H1 (cell line): Measurements from ENCODE around the gene CNBP. TPM values are rescaled to one million over a fixed set of nuclear protein-coding genes. Genes with fewer than 3 reads are reported as not detected.

Experiments used
- CTCF ChIA-PET: fragments of 300-600 bp; sonication (Branson Sonifier 250); formaldehyde crosslinking; loops from one replicate; lab custom pipeline; 2021; ENCODE audit not compliant: partially characterized antibody; lab: Charles Lee
- POLR2A ChIA-PET: fragments of 300-600 bp; sonication (Branson Sonifier 250); formaldehyde crosslinking; loops from one replicate; lab custom pipeline; 2021; ENCODE audit warnings: inconsistent platforms; ENCODE audit not compliant: partially characterized antibody; lab: Charles Lee
- DNase-seq, 2 experiments: peaks; one replicate each; pipeline versions ENCODE4 v3.0.0 to v3.0.0-alpha.2; 2010 to 2022; ENCODE audit warnings: low spot score in 2 of 2, low read depth in 1 of 2, mixed read lengths in 1 of 2
- FAIRE-seq: peaks from 2 replicates; lab custom pipeline; 2011; peaks lifted over from hg19 to GRCh38; lab: Jason Lieb, UNC
- H2AFZ ChIP-seq: 2 replicates; pipeline ENCODE4 v1.8.1; 2012; ENCODE audit warnings: low read length, inconsistent platforms
- H2AK5ac ChIP-seq: 2 replicates; pipeline ENCODE4 v1.6.1; 2013; ENCODE audit warnings: low read depth, low read length
- H2BK120ac ChIP-seq: replicated peaks from 2 replicates; pipeline ENCODE3; 2013; ENCODE audit warnings: low read depth, low read length, inconsistent platforms
- H2BK12ac ChIP-seq: 2 replicates; pipeline ENCODE4 v1.6.1; 2013; ENCODE audit warnings: low read depth, low read length
- H2BK15ac ChIP-seq: 2 replicates; pipeline ENCODE4 v1.6.1; 2013; ENCODE audit warnings: low read length
- H2BK20ac ChIP-seq: 2 replicates; pipeline ENCODE4 v1.6.1; 2013; ENCODE audit warnings: low read length
- H2BK5ac ChIP-seq: 2 replicates; pipeline ENCODE4 v1.6.1; 2013; ENCODE audit warnings: low read depth, low read length
- H3K14ac ChIP-seq: 2 replicates; pipeline ENCODE4 v1.6.1; 2013; ENCODE audit warnings: inconsistent platforms; ENCODE audit not compliant: insufficient read length
- H3K18ac ChIP-seq: 2 replicates; pipeline ENCODE4 v1.6.1; 2013; ENCODE audit warnings: low read length; ENCODE audit errors: extremely low read depth
- H3K23ac ChIP-seq: 2 replicates; pipeline ENCODE4 v1.6.1; 2013; ENCODE audit warnings: inconsistent platforms; ENCODE audit not compliant: insufficient read length
- H3K23me2 ChIP-seq: 2 replicates; pipeline ENCODE4 v1.6.1; 2013; ENCODE audit warnings: low read depth, low read length
- H3K27ac ChIP-seq: 2 replicates; pipeline ENCODE4 v1.6.1; 2011; ENCODE audit warnings: low read depth, low read length, inconsistent platforms
- H3K27me3 ChIP-seq, 4 experiments: replicated peaks in 1 of 4; 1 replicate in 1 of 4; 2 replicates in 3 of 4; pipeline versions ENCODE4 v1.6.1 to v1.8.1; 2011 to 2013; ENCODE audit warnings: low read length in 3 of 4, mild to moderate bottlenecking in 3 of 4, inconsistent platforms in 2 of 4, mixed read lengths in 2 of 4, moderate library complexity in 1 of 4; ENCODE audit not compliant: control insufficient read depth in 3 of 4, insufficient read depth in 3 of 4; ENCODE audit errors: extremely low read depth in 1 of 4
- H3K36me3 ChIP-seq, 4 experiments: 2 replicates each; pipeline versions ENCODE4 v1.6.1 to v1.8.1; 2011 to 2013; ENCODE audit warnings: mild to moderate bottlenecking in 4 of 4, low read length in 3 of 4, moderate library complexity in 2 of 4, control low read depth in 1 of 4, inconsistent platforms in 1 of 4; ENCODE audit not compliant: insufficient read depth in 4 of 4, control insufficient read depth in 2 of 4
- H3K4ac ChIP-seq: replicated peaks from 2 replicates; pipeline ENCODE3; 2013; ENCODE audit warnings: low read length, low read depth, mixed read lengths, inconsistent platforms; ENCODE audit not compliant: insufficient read length
- H3K4me1 ChIP-seq, 4 experiments: replicated peaks in 1 of 4; 1 replicate in 1 of 4; 2 replicates in 3 of 4; pipeline versions ENCODE4 v1.6.1 to v1.8.1; 2011 to 2013; ENCODE audit warnings: low read length in 3 of 4, inconsistent platforms in 2 of 4, mixed read lengths in 1 of 4; ENCODE audit not compliant: insufficient read depth in 4 of 4, control insufficient read depth in 3 of 4
- H3K4me2 ChIP-seq, 2 experiments: 2 replicates each; pipeline versions ENCODE4 v1.6.1 to v1.8.1; 2011 to 2013; ENCODE audit warnings: low read depth in 2 of 2, low read length in 2 of 2, control low read depth in 1 of 2, inconsistent platforms in 1 of 2, mild to moderate bottlenecking in 1 of 2; ENCODE audit not compliant: insufficient read depth in 1 of 2
- H3K4me3 ChIP-seq, 4 experiments: fragments of 200-600, 300-600 bp in 1 of 4; sonication (generic), shearing (Covaris generic), sonication (Bioruptor Twin) in 1 of 4; 2 replicates each; pipeline versions ENCODE4 v1.5.1 to v1.8.1; 2011 to 2016; ENCODE audit warnings: low read length in 4 of 4, low read depth in 3 of 4, control low read depth in 2 of 4, inconsistent platforms in 2 of 4, mild to moderate bottlenecking in 2 of 4, mixed read lengths in 1 of 4, moderate library complexity in 1 of 4; ENCODE audit not compliant: insufficient read depth in 2 of 4; ENCODE audit errors: extremely low read depth in 1 of 4
- H3K56ac ChIP-seq: replicated peaks from 2 replicates; pipeline ENCODE3; 2013; ENCODE audit warnings: low read depth, mild to moderate bottlenecking, mixed read lengths, low read length, inconsistent platforms; ENCODE audit not compliant: insufficient read length
- H3K79me1 ChIP-seq: 2 replicates; pipeline ENCODE4 v1.6.1; 2013; ENCODE audit warnings: low read depth, low read length, control low read depth
- H3K79me2 ChIP-seq, 2 experiments: 2 replicates each; pipeline versions ENCODE4 v1.6.1 to v1.8.1; 2012 to 2013; ENCODE audit warnings: low read length in 2 of 2, mild to moderate bottlenecking in 2 of 2, inconsistent platforms in 1 of 2; ENCODE audit not compliant: insufficient read depth in 2 of 2, control insufficient read depth in 1 of 2
- H3K9ac ChIP-seq, 4 experiments: replicated peaks in 1 of 4; 1 replicate in 1 of 4; 2 replicates in 3 of 4; pipeline versions ENCODE4 v1.6.1 to v1.8.1; 2011 to 2013; ENCODE audit warnings: low read depth in 3 of 4, low read length in 3 of 4, control low read depth in 2 of 4, mild to moderate bottlenecking in 2 of 4, moderate library complexity in 2 of 4, inconsistent platforms in 1 of 4; ENCODE audit errors: extremely low read depth in 1 of 4
- H3K9me3 ChIP-seq, 2 experiments: 2 replicates each; pipeline versions ENCODE4 v1.6.1 to v1.8.1; 2012 to 2013; ENCODE audit warnings: mild to moderate bottlenecking in 2 of 2, moderate library complexity in 2 of 2, control low read depth in 1 of 2, inconsistent platforms in 1 of 2, low read depth in 1 of 2, low read length in 1 of 2, mixed read lengths in 1 of 2; ENCODE audit not compliant: insufficient read depth in 2 of 2
- H4K20me1 ChIP-seq, 2 experiments: replicated peaks in 1 of 2; 2 replicates each; pipeline versions ENCODE3 to v1.8.1; 2011 to 2013; ENCODE audit warnings: inconsistent platforms in 2 of 2, low read length in 2 of 2, mild to moderate bottlenecking in 1 of 2; ENCODE audit not compliant: insufficient read depth in 2 of 2, control insufficient read depth in 1 of 2
- H4K5ac ChIP-seq: 2 replicates; pipeline ENCODE4 v1.6.1; 2013; ENCODE audit warnings: low read length, low read depth, mixed read lengths, inconsistent platforms; ENCODE audit not compliant: insufficient read length
- H4K8ac ChIP-seq: 2 replicates; pipeline ENCODE4 v1.8.0; 2013; ENCODE audit warnings: mild to moderate bottlenecking, moderate library complexity, low read length, inconsistent platforms; ENCODE audit not compliant: insufficient read depth; ENCODE audit errors: extremely low read depth
- H4K91ac ChIP-seq: replicated peaks from 2 replicates; pipeline ENCODE3; 2013; ENCODE audit warnings: low read length, mixed read lengths, inconsistent platforms; ENCODE audit not compliant: insufficient read length
- EP300 ChIP-seq, 2 experiments: IDR thresholded peaks; 1 replicate in 1 of 2; 2 replicates in 1 of 2; pipeline ENCODE4 v1.6.1; 2011 to 2012; ENCODE audit warnings: low read depth in 2 of 2, low read length in 2 of 2, mild to moderate bottlenecking in 2 of 2, borderline replicate concordance in 1 of 2, inconsistent platforms in 1 of 2, moderate library complexity in 1 of 2
- EZH2 ChIP-seq: fragments of 200-600 bp; sonication (generic); IDR thresholded peaks from 2 replicates; pipeline ENCODE4 v1.7.1; 2012; ENCODE audit warnings: low read depth, mild to moderate bottlenecking, moderate library complexity, low read length, inconsistent platforms; ENCODE audit not compliant: severe bottlenecking
- RAD21 ChIP-seq, 2 experiments: IDR thresholded peaks in 1 of 2; conservative IDR thresholded peaks in 1 of 2; 2 replicates each; pipeline ENCODE4 v1.6.1; 2011; ENCODE audit warnings: low read depth in 2 of 2, low read length in 2 of 2, improper control_type of control experiment in 1 of 2, inconsistent platforms in 1 of 2, mild to moderate bottlenecking in 1 of 2, moderate library complexity in 1 of 2
- RFX5 ChIP-seq: IDR thresholded peaks from 2 replicates; pipeline ENCODE4 v1.6.1; 2011; ENCODE audit warnings: low read depth, low read length, improper control_type of control experiment, borderline replicate concordance
- TAF7 ChIP-seq: optimal IDR thresholded peaks from 2 replicates; pipeline ENCODE3; 2011; ENCODE audit warnings: low read depth, mild to moderate bottlenecking, inconsistent platforms, low read length, moderate library complexity, borderline replicate concordance
- YY1 ChIP-seq: IDR thresholded peaks from 2 replicates; pipeline ENCODE4 v1.6.1; 2011; ENCODE audit warnings: low read depth, mild to moderate bottlenecking, low read length
- WGBS, 2 experiments: shearing (Covaris generic) in 1 of 2; methylation state at CpG; one replicate each; pipeline versions ENCODE4 v1.1.6 to v1.1.7; 2013 to 2015; ENCODE audit warnings: low lambda C conversion rate in 2 of 2, mixed read lengths in 2 of 2, inconsistent platforms in 1 of 2, low coverage in 1 of 2, missing lambda C conversion rate in 1 of 2; ENCODE audit not compliant: insufficient replicate concordance in 2 of 2, insufficient coverage in 1 of 2, insufficient read length in 1 of 2; ENCODE audit errors: extremely low coverage in 1 of 2, missing lambda C conversion rate in 1 of 2; 5-methylcytosine and 5-hydroxymethylcytosine counted together
- polyA plus RNA-seq, 7 experiments: library from polyadenylated mRNA; depleted of rRNA in 3 of 7; stranded (reverse) in 5 of 7; unstranded in 2 of 7; fragments of >200 nt in 5 of 7; fragments of 200-250 nt in 2 of 7; gene quantifications; 1 replicate in 5 of 7; 2 replicates in 1 of 7; 4 replicates in 1 of 7; pipeline versions ENCODE4 v1.2.1 to v1.2.3, GENCODE V29; 2011 to 2013; ENCODE audit warnings: missing spikeins in 2 of 7, mixed read lengths in 2 of 7
- total RNA-seq: library from RNA; stranded (reverse); fragmentation: NEBNext Ultra II Directional; extraction: Animal tissue kit (Norgen Biotek cat#: 25700); gene quantifications from 2 replicates; pipeline ENCODE4 v1.2.1, GENCODE V29; 2021

Gene CNBP
- total and polyA plus RNA-seq, 2 of the 8 experiments (the other 6 are each of a cell fraction or from before 2014, with no cell fraction given): 315 to 371 TPM

DNA sequence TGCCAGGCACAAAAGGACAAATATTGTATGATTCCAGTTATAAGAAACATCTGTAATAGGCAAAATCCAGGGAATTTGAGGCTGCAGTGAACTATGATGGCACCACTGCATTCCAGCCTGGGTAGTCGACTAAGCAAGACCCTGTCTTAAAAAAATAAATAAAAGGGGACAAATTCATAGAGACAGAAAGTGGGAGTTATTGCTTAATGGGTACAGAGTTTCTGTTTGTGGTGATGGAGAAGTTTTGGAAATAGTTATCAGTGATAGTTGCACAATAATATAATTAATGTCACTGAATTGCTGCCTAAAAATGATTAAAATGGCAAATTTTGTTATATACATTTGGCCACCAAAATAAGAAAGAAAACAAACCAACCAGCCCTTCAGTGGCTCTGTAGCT is 27.6 kb upstream of the CNBP start:
- no peaks in the 10 kb centered on the region for H3K4me1 ChIP-seq
- no peaks in the 10 kb centered on the region for H3K79me1 ChIP-seq
- H3K4me2 ChIP-seq: no peak overlapping the region
- no peak for DNase-seq
- no peak overlapping the region for H3K4ac ChIP-seq
- H3K36me3 ChIP-seq: no peaks in the 10 kb centered on the region
- H4K91ac ChIP-seq: no peak overlapping the region
- H4K20me1 ChIP-seq: no peaks in the 10 kb centered on the region
- no peak overlapping the region for H2BK15ac ChIP-seq
- ChIA-PET CTCF (interaction anchor here (0.6 kb wide), 1 partner anchor 291 kb away, joined by 3 read pairs; no protein-coding TSS in a partner anchor), POLR2A (interaction anchor here (1.2 kb wide), 1 partner anchor 29 kb away, joined by 4 read pairs; no protein-coding TSS in a partner anchor)
- H2BK120ac ChIP-seq: no peak overlapping the region
- no peaks in the 10 kb centered on the region for H3K9me3 ChIP-seq
- no peak overlapping the region for H3K18ac ChIP-seq
- H3K79me2 ChIP-seq: no peaks in the 10 kb centered on the region
- H3K9ac ChIP-seq: no peak overlapping the region
- 100% methylated on average over 1 of the region's 1 CpG; no CpG with 5 or more reads in 1 of the 2 experiments for WGBS, 2 experiments
- H3K56ac ChIP-seq: no peak overlapping the region
- no peak for FAIRE-seq
- H3K27ac ChIP-seq: no peak overlapping the region
- no peak overlapping the region for H2AK5ac ChIP-seq
- no peaks in the 10 kb centered on the region for H3K27me3 ChIP-seq
- no peaks in the 10 kb centered on the region for H3K23me2 ChIP-seq
- no peak overlapping the region for H4K8ac ChIP-seq
- H2AFZ ChIP-seq: no peak overlapping the region
- no peak overlapping the region for H4K5ac ChIP-seq
- H2BK5ac ChIP-seq: no peak overlapping the region
- H3K23ac ChIP-seq: no peak overlapping the region
- no peak overlapping the region for H2BK20ac ChIP-seq
- no peak overlapping the region for H2BK12ac ChIP-seq
- TF ChIP-seq EP300 (IDR thresholded peaks at IDR 0.05; ENCODE audit: borderline replicate concordance in 1 of 2, low read depth in 2 of 2, low read length in 2 of 2) (no peak), YY1 (no peak), RFX5 (no peak), EZH2 (no peak), TAF7 (no peak), RAD21 (IDR thresholded peaks at IDR 0.05 in 1 of 2, conservative IDR thresholded peaks at IDR 0.05 in 1 of 2; ENCODE audit: low read depth in 2 of 2, low read length in 2 of 2) (no peak)
- H3K4me3 ChIP-seq: no peak overlapping the region
- no peak overlapping the region for H3K14ac ChIP-seq
